ENCODE results near the gene NCAM2. TPM values are rescaled to one million over a fixed set of nuclear protein-coding genes. Genes with fewer than 3 reads are reported as not detected.

Gene NCAM2
- total and polyA plus RNA-seq, 2 donors (not counting 3 experiments of a cell fraction or from before 2014, with no cell fraction given): 0.11 to 0.27 TPM

DNA sequence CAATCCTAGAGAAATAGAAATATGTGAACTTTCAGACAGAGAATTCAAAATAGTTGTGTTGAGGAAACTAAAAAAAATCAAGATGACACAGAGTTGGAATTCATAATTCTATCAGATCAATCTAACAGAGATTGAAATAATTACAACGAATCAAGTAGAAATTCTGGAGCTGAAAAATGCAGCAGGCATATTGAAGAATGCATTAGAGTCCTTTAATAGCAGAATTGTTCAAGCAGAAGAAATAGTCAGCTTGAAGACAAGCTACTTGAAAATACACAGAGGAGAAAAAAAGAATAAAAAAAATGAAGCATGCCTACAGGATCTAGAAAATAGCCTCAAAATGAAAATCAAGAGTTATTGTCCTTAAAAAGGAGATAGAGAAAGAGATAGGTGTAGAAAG lies 347.1 kb downstream of the NCAM2 start:
- BruUV-seq (replicated peaks): no TSS peak
- no peak for FAIRE-seq
- H3K36me3 ChIP-seq (ENCODE audit: control insufficient read depth in 2 of 2, extremely low read depth in 1 of 2, insufficient read depth in 2 of 2, low read length in 2 of 2): no peaks in the 10 kb centered on the region
- no peaks in the 10 kb centered on the region for H3K79me2 ChIP-seq (ENCODE audit: control insufficient read depth, insufficient read depth, low read length)
- no peaks in the 10 kb centered on the region for H3K27me3 ChIP-seq (ENCODE audit: control insufficient read depth in 2 of 2, insufficient read depth in 2 of 2, low read length in 2 of 2)
- no peaks in the 10 kb centered on the region for H3K9me1 ChIP-seq (replicated peaks; ENCODE audit: control insufficient read depth, extremely low read depth, insufficient read depth, low read length)
- no peaks in the 10 kb centered on the region for H4K20me1 ChIP-seq (replicated peaks; ENCODE audit: control insufficient read depth, extremely low read depth, insufficient read depth, low read length)
- no peak overlapping the region for H2AFZ ChIP-seq (ENCODE audit: low read depth, low read length)
- DNase-seq (ENCODE audit: low read depth, low spot score): no peak
- no peak overlapping the region for H3K4me3 ChIP-seq (replicated peaks in 1 of 3; ENCODE audit: insufficient read depth in 1 of 3, low read depth in 1 of 3, low read length in 3 of 3)
- intact Hi-C loops (cut with micrococcal nuclease): no loop called here
- H3K4me1 ChIP-seq (ENCODE audit: control insufficient read depth, extremely low read depth, insufficient read depth, low read length): no peaks in the 10 kb centered on the region
- dilution Hi-C loops (cut with MboI; ENCODE audit: extremely low pct_ligation_motif_present, low sequenced_read_pairs): no loop called here
- H3K27ac ChIP-seq (ENCODE audit: insufficient read depth, low read depth, low read length): no peak overlapping the region
- TF ChIP-seq, protein P1, sequence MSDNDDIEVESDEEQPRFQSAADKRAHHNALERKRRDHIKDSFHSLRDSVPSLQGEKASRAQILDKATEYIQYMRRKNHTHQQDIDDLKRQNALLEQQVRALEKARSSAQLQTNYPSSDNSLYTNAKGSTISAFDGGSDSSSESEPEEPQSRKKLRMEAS (IDR thresholded peaks at IDR 0.05; ENCODE audit: insufficient read depth, insufficient read length): no peak
- TF ChIP-seq POLR2A (IDR thresholded peaks at IDR 0.05; ENCODE audit: low read depth, low read length) (no peak), MYC (IDR thresholded peaks at IDR 0.05; ENCODE audit: low read depth, low read length) (no peak), POLR2AphosphoS5 (IDR thresholded peaks at IDR 0.05; ENCODE audit: insufficient read depth, low read depth, low read length) (no peak), FOS (IDR thresholded peaks at IDR 0.05; ENCODE audit: borderline replicate concordance, insufficient read depth, low read length) (no peak), GATA2 (IDR thresholded peaks at IDR 0.05; ENCODE audit: insufficient read depth, insufficient read length, low read depth, low read length) (no peak), JUN (IDR thresholded peaks at IDR 0.05; ENCODE audit: borderline replicate concordance, insufficient read depth, insufficient read length, low read depth) (no peak), EZH2 (IDR thresholded peaks at IDR 0.05; ENCODE audit: borderline replicate concordance, low read depth, low read length, severe bottlenecking) (no peak)
- TF ChIP-seq, protein P2, sequence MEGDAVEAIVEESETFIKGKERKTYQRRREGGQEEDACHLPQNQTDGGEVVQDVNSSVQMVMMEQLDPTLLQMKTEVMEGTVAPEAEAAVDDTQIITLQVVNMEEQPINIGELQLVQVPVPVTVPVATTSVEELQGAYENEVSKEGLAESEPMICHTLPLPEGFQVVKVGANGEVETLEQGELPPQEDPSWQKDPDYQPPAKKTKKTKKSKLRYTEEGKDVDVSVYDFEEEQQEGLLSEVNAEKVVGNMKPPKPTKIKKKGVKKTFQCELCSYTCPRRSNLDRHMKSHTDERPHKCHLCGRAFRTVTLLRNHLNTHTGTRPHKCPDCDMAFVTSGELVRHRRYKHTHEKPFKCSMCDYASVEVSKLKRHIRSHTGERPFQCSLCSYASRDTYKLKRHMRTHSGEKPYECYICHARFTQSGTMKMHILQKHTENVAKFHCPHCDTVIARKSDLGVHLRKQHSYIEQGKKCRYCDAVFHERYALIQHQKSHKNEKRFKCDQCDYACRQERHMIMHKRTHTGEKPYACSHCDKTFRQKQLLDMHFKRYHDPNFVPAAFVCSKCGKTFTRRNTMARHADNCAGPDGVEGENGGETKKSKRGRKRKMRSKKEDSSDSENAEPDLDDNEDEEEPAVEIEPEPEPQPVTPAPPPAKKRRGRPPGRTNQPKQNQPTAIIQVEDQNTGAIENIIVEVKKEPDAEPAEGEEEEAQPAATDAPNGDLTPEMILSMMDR (IDR thresholded peaks at IDR 0.05; ENCODE audit: extremely low read depth in 1 of 2, insufficient read depth in 1 of 2, low read depth in 1 of 2, low read length in 2 of 2): no peak
- ChIA-PET POLR2A (no interaction called here), CTCF (no interaction called here)
- H3K9me3 ChIP-seq (replicated peaks; ENCODE audit: control insufficient read depth, insufficient read depth, low read length): no peaks in the 10 kb centered on the region
- H3K9ac ChIP-seq (replicated peaks; ENCODE audit: extremely low read depth, insufficient read depth, low read length): no peak overlapping the region
- H3K4me2 ChIP-seq (ENCODE audit: insufficient read depth, low read length): no peak overlapping the region
